ENCODE data around the gene TSNAX. TPM values are rescaled to one million over a fixed set of nuclear protein-coding genes. Genes with fewer than 3 reads are reported as not detected.
"Not testable (repeated sequence)": the region's sequence is repeated elsewhere in the genome, so short reads cannot be mapped to it uniquely, and the experiment has no call there.

The TSNAX gene
- total and polyA plus RNA-seq, 5 donors from 2014 or later = 34.8 to 117 (median 95.7) TPM

DNA sequence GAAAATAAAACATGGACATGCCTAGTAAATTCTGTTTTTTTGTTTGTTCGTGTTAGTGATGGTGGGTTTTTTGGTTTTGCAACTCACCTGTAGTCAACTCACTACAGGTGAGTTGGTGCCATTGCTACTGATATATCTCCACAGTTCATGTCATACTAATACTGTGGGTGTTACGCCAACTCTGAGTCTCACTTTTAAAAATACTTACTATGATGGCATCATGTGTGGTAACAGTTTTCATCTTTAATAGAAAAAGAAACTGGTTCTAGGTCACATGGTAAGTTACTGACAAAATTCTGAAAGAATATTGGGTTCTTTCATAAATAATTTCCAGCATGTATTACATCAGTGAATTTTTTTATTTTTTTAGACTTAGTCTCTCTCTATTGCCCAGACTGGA lies 38.0 kb downstream of the TSNAX start:
- no peaks in the 10 kb centered on the region for H3K4me1 ChIP-seq (ENCODE audit: control insufficient read depth, insufficient read depth, low read length, poor library complexity, severe bottlenecking)
- H3K9me3 Mint-ChIP-seq = peaks cover 0 to 5% (median 0%) of the 10 kb centered on the region in 7 donors
- H3K36me3 ChIP-seq (ENCODE audit: control insufficient read depth, insufficient read depth, low read length) = peaks cover 33% of the 10 kb centered on the region
- no peaks in the 10 kb centered on the region for H3K27me3 Mint-ChIP-seq
- H3K4me3 ChIP-seq (ENCODE audit: low read depth, low read length) = no peak overlapping the region
- H3K27ac ChIP-seq (ENCODE audit: insufficient read depth, low read length, poor library complexity, severe bottlenecking) = no peak overlapping the region
- ATAC-seq (ENCODE audit: low read depth in 2 of 2) = no peak
- H3K4me1 Mint-ChIP-seq = peaks cover 0 to 28% (median 5%) of the 10 kb centered on the region in 4 donors
- H3K27ac Mint-ChIP-seq = no peak overlapping the region
- peaks cover 41% of the 10 kb centered on the region for H3K36me3 Mint-ChIP-seq
- no peak for DNase-seq
- H3K9me3 ChIP-seq (ENCODE audit: control insufficient read depth in 2 of 2, low read length in 2 of 2) = no peaks in the 10 kb centered on the region
- no peak overlapping the region for H3K4me3 Mint-ChIP-seq
- H3K27me3 ChIP-seq (ENCODE audit: control insufficient read depth, insufficient read depth, low read length) = no peaks in the 10 kb centered on the region

DNA sequence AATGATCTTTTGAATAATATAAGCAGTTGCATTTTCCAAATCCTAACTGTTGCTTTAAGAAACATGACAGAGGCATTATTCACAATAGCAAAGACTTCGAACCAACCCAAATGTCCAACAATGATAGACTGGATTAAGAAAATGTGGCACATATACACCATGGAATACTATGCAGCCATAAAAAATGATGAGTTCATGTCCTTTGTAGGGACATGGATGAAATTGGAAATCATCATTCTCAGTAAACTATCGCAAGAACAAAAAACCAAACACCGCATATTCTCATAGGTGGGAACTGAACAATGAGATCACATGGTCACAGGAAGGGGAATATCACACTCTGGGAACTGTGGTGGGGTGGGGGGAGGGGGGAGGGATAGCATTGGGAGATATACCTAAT lies 41.8 kb downstream of the TSNAX start:
- not testable (repeated sequence) for H3K27me3 Mint-ChIP-seq; ATAC-seq (ENCODE audit: low read depth in 2 of 2); H3K4me3 ChIP-seq (ENCODE audit: low read depth, low read length); H3K27me3 ChIP-seq (ENCODE audit: control insufficient read depth, insufficient read depth, low read length); H3K4me3 Mint-ChIP-seq; H3K4me1 ChIP-seq (ENCODE audit: control insufficient read depth, insufficient read depth, low read length, poor library complexity, severe bottlenecking); H3K36me3 ChIP-seq (ENCODE audit: control insufficient read depth, insufficient read depth, low read length); H3K9me3 Mint-ChIP-seq; H3K27ac Mint-ChIP-seq; H3K27ac ChIP-seq (ENCODE audit: insufficient read depth, low read length, poor library complexity, severe bottlenecking); DNase-seq; H3K9me3 ChIP-seq (ENCODE audit: control insufficient read depth in 2 of 2, low read length in 2 of 2)
- H3K36me3 Mint-ChIP-seq = peaks cover 26% of the 10 kb centered on the region
- H3K4me1 Mint-ChIP-seq = peaks cover 0 to 10% (median 3%) of the 10 kb centered on the region in 4 donors

DNA sequence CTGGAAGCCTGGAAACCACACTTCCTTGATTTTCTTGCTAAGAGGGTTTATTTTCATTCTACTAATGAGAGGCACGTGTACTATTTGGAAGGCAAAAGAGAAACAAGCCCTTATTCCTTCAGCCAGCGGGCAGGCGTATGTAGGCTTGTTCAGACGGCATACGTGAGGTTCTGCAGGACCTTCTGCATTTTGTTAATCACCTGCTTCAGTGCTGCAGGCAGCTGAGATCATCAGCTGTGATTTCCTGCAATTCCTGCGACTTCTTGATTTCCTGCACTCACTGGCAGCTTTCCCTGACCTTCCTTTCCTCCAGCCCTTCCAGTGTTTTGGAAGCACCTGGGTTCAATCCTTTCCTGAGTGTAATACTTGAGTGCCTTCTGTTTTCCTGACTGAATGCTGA lies 43.4 kb downstream of the TSNAX start:
- H3K9me3 Mint-ChIP-seq = peaks cover 0 to 5% (median 0%) of the 10 kb centered on the region in 7 donors
- no peak overlapping the region for H3K4me3 ChIP-seq (ENCODE audit: low read depth, low read length)
- no peaks in the 10 kb centered on the region for H3K27me3 Mint-ChIP-seq
- peaks cover 23% of the 10 kb centered on the region for H3K36me3 Mint-ChIP-seq
- H3K9me3 ChIP-seq (ENCODE audit: control insufficient read depth in 2 of 2, low read length in 2 of 2) = no peaks in the 10 kb centered on the region
- H3K27ac ChIP-seq (ENCODE audit: insufficient read depth, low read length, poor library complexity, severe bottlenecking) = no peak overlapping the region
- H3K4me3 Mint-ChIP-seq = no peak overlapping the region
- H3K4me1 ChIP-seq (ENCODE audit: control insufficient read depth, insufficient read depth, low read length, poor library complexity, severe bottlenecking) = no peaks in the 10 kb centered on the region
- peaks cover 0 to 10% (median 3%) of the 10 kb centered on the region in 4 donors for H3K4me1 Mint-ChIP-seq
- ATAC-seq (ENCODE audit: low read depth in 2 of 2) = no peak
- H3K27me3 ChIP-seq (ENCODE audit: control insufficient read depth, insufficient read depth, low read length) = no peaks in the 10 kb centered on the region
- no peak for DNase-seq
- peaks cover 3% of the 10 kb centered on the region for H3K36me3 ChIP-seq (ENCODE audit: control insufficient read depth, insufficient read depth, low read length)
- no peak overlapping the region for H3K27ac Mint-ChIP-seq

DNA sequence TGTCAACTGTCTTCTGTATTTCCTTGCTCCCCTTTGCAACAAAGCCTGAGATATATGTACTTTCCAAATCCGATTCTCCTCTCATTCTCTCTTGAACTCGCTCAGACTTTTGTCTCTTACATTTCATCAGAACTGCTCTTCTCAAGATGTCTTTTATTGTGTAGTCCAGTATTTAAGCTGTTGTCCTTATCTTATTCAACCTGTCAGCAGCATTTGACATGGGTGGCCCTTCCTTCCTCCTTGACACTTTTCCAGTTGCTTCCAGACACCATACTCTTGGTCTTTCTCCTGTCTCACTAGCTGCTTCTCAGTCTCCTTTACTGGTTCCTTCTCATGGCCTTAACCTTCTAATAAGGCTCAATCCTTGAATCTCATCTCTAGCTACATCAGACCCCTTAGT lies 47.0 kb downstream of the TSNAX start:
- H3K27me3 ChIP-seq (ENCODE audit: control insufficient read depth, insufficient read depth, low read length) = no peaks in the 10 kb centered on the region
- Mint-ChIP-seq H3K9me3 (no peaks in the 10 kb centered on the region), H3K4me1 (no peaks in the 10 kb centered on the region), H3K27ac (no peak overlapping the region), H3K4me3 (no peak overlapping the region), H3K27me3 (no peaks in the 10 kb centered on the region), H3K36me3 (no peaks in the 10 kb centered on the region)
- H3K36me3 ChIP-seq (ENCODE audit: control insufficient read depth, insufficient read depth, low read length) = no peaks in the 10 kb centered on the region
- no peak overlapping the region for H3K27ac ChIP-seq (ENCODE audit: insufficient read depth, low read length, poor library complexity, severe bottlenecking)
- no peaks in the 10 kb centered on the region for H3K9me3 ChIP-seq (ENCODE audit: control insufficient read depth in 2 of 2, low read length in 2 of 2)
- no peak for ATAC-seq (ENCODE audit: low read depth in 2 of 2)
- DNase-seq = no peak
- H3K4me3 ChIP-seq (ENCODE audit: low read depth, low read length) = no peak overlapping the region
- H3K4me1 ChIP-seq (ENCODE audit: control insufficient read depth, insufficient read depth, low read length, poor library complexity, severe bottlenecking) = no peaks in the 10 kb centered on the region

DNA sequence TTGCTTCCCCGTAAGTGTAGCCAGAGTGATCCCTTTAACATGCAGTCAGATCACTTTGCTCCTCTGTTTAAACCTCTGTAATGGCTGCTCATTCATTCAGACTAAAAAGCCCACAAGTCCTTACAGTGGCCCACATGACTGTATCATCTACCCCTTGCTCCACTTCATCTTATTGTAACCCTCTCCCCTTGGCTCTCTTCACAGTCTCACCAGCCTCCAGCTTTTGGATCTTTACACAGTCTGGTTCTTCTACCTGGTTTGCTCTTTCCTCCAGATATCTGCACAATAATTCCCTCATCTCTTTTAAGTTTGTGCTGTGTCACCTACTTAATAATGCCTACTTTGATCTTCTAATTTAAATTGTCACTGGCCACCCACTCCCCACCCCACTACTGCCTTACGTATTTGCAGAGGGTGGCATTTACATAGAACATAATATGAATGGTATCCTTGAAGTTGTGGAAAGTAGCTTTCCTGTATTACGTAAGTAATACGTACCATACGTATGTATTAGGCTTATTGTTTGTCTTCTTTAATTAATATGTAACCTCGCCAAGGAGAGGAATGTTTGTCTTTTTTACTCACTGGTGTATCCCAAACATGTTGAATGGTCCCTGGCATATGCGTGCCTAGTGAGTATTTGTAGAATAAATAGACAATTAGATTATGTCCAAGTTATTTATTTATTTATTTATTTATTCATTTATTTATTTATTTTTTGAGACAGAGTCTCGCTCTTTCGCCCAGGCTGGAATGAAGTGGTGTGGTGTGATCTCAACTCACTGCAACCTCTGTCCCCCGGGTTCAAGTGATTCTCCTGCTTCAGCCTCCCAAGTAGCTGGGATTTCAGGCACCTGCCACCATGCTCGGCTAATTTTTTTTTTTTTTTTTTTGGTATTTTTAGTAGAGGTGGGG lies 48.6 kb downstream of the TSNAX start:
- H3K4me1 ChIP-seq (ENCODE audit: control insufficient read depth, insufficient read depth, low read length, poor library complexity, severe bottlenecking) = no peaks in the 10 kb centered on the region
- H3K36me3 ChIP-seq (ENCODE audit: control insufficient read depth, insufficient read depth, low read length) = no peaks in the 10 kb centered on the region
- Mint-ChIP-seq H3K27me3 (no peaks in the 10 kb centered on the region), H3K27ac (no peak overlapping the region), H3K36me3 (no peaks in the 10 kb centered on the region), H3K4me1 (no peaks in the 10 kb centered on the region), H3K4me3 (no peak overlapping the region), H3K9me3 (no peaks in the 10 kb centered on the region)
- H3K27me3 ChIP-seq (ENCODE audit: control insufficient read depth, insufficient read depth, low read length) = no peaks in the 10 kb centered on the region
- no peak overlapping the region for H3K27ac ChIP-seq (ENCODE audit: insufficient read depth, low read length, poor library complexity, severe bottlenecking)
- ATAC-seq (ENCODE audit: low read depth in 2 of 2) = no peak
- no peak overlapping the region for H3K4me3 ChIP-seq (ENCODE audit: low read depth, low read length)
- no peaks in the 10 kb centered on the region for H3K9me3 ChIP-seq (ENCODE audit: control insufficient read depth in 2 of 2, low read length in 2 of 2)
- no peak for DNase-seq

DNA sequence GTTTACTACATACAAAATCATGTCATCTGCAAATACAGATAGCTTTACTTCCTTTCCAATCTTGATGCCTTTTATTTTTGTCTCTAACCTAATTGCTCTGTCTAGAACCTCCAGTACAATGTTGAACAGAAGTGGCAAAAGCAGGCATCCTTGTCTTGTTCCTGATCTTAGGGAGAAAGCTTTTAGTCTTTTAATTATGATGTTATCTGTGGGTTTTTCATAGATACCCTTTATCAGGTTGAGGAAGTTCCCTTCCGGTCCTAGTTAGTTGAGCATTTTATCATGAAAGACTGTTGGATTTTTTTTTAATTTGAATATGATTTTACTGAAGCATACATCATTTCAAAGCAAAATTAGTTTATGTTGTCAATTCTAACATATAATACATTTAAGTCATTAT lies 52.4 kb downstream of the TSNAX start:
- Mint-ChIP-seq H3K4me3 (no peak overlapping the region), H3K9me3 (no peaks in the 10 kb centered on the region), H3K27ac (no peak overlapping the region), H3K4me1 (no peaks in the 10 kb centered on the region), H3K36me3 (no peaks in the 10 kb centered on the region), H3K27me3 (no peaks in the 10 kb centered on the region)
- Histone ChIP-seq H3K9me3 (ENCODE audit: control insufficient read depth in 2 of 2, low read length in 2 of 2) (no peaks in the 10 kb centered on the region), H3K4me1 (ENCODE audit: control insufficient read depth, insufficient read depth, low read length, poor library complexity, severe bottlenecking) (no peaks in the 10 kb centered on the region), H3K27ac (ENCODE audit: insufficient read depth, low read length, poor library complexity, severe bottlenecking) (no peak overlapping the region), H3K27me3 (ENCODE audit: control insufficient read depth, insufficient read depth, low read length) (no peaks in the 10 kb centered on the region), H3K4me3 (ENCODE audit: low read depth, low read length) (no peak overlapping the region), H3K36me3 (ENCODE audit: control insufficient read depth, insufficient read depth, low read length) (no peaks in the 10 kb centered on the region)
- no peak for DNase-seq
- ATAC-seq (ENCODE audit: low read depth in 2 of 2) = no peak

DNA sequence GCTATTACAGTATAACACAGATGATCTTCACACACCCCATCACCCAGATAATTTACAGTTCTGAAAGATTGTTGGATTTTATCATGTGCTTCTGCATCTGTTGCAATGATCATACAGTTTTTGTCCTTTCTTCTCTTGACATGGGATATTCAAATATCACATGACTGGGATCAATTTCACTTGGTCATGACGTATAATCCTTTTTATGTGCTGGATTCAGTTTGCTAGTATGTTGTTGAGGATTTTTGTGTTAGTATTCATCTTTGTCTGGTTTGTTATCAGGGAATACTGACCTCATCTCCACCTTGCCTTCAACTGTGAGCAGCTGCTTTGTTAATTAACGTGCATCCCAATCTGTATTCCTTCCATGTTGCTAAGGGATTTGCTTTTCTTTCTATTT lies 53.4 kb downstream of the TSNAX start:
- Mint-ChIP-seq H3K4me3 (no peak overlapping the region), H3K4me1 (no peaks in the 10 kb centered on the region), H3K36me3 (no peaks in the 10 kb centered on the region), H3K27ac (no peak overlapping the region), H3K9me3 (peaks cover 0 to 1% (median 0%) of the 10 kb centered on the region in 7 donors), H3K27me3 (no peaks in the 10 kb centered on the region)
- Histone ChIP-seq H3K9me3 (ENCODE audit: control insufficient read depth in 2 of 2, low read length in 2 of 2) (no peaks in the 10 kb centered on the region), H3K36me3 (ENCODE audit: control insufficient read depth, insufficient read depth, low read length) (no peaks in the 10 kb centered on the region), H3K27ac (ENCODE audit: insufficient read depth, low read length, poor library complexity, severe bottlenecking) (no peak overlapping the region), H3K4me3 (ENCODE audit: low read depth, low read length) (no peak overlapping the region), H3K4me1 (ENCODE audit: control insufficient read depth, insufficient read depth, low read length, poor library complexity, severe bottlenecking) (no peaks in the 10 kb centered on the region), H3K27me3 (ENCODE audit: control insufficient read depth, insufficient read depth, low read length) (no peaks in the 10 kb centered on the region)
- DNase-seq (no peak), ATAC-seq (ENCODE audit: low read depth in 2 of 2) (no peak)

DNA sequence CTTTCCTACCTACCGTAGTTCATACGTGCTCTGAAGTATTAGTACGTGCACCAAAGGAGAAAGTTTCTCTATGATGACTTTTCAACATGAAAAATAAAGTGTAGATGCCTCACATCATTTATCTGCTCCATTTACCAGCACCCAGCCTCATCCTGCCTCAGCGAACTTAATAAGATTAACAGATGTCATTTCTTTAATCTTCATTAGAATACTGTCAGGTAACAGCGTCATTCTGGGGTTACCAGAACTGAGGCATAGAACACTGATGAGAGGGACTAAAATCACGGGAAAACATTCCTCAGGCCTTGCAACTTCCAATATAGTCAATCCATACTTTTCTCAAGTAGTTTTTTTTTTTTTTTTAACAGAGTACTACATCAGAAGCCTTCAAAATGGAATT lies 54.9 kb downstream of the TSNAX start:
- Histone ChIP-seq H3K27me3 (ENCODE audit: control insufficient read depth, insufficient read depth, low read length) (no peaks in the 10 kb centered on the region), H3K4me1 (ENCODE audit: control insufficient read depth, insufficient read depth, low read length, poor library complexity, severe bottlenecking) (no peaks in the 10 kb centered on the region), H3K27ac (ENCODE audit: insufficient read depth, low read length, poor library complexity, severe bottlenecking) (no peak overlapping the region), H3K9me3 (ENCODE audit: control insufficient read depth in 2 of 2, low read length in 2 of 2) (no peaks in the 10 kb centered on the region), H3K36me3 (ENCODE audit: control insufficient read depth, insufficient read depth, low read length) (no peaks in the 10 kb centered on the region), H3K4me3 (ENCODE audit: low read depth, low read length) (no peak overlapping the region)
- H3K4me3 Mint-ChIP-seq = no peak overlapping the region
- H3K36me3 Mint-ChIP-seq = no peaks in the 10 kb centered on the region
- H3K27me3 Mint-ChIP-seq = no peaks in the 10 kb centered on the region
- H3K27ac Mint-ChIP-seq = no peak overlapping the region
- DNase-seq (no peak), ATAC-seq (ENCODE audit: low read depth in 2 of 2) (no peak)
- H3K9me3 Mint-ChIP-seq = peaks cover 0 to 1% (median 0%) of the 10 kb centered on the region in 7 donors
- no peaks in the 10 kb centered on the region for H3K4me1 Mint-ChIP-seq
